Eye (tissue), 1 donor: ENCODE data around the gene CFAP61.
"Not testable (repeated sequence)": the region's sequence is repeated elsewhere in the genome, so short reads cannot be mapped to it uniquely, and the experiment has no call there.

Experiments used
- DNase-seq: peaks from one replicate; pipeline ENCODE4 v3.0.0-alpha.2; 2015

CFAP61 gene, protein sequence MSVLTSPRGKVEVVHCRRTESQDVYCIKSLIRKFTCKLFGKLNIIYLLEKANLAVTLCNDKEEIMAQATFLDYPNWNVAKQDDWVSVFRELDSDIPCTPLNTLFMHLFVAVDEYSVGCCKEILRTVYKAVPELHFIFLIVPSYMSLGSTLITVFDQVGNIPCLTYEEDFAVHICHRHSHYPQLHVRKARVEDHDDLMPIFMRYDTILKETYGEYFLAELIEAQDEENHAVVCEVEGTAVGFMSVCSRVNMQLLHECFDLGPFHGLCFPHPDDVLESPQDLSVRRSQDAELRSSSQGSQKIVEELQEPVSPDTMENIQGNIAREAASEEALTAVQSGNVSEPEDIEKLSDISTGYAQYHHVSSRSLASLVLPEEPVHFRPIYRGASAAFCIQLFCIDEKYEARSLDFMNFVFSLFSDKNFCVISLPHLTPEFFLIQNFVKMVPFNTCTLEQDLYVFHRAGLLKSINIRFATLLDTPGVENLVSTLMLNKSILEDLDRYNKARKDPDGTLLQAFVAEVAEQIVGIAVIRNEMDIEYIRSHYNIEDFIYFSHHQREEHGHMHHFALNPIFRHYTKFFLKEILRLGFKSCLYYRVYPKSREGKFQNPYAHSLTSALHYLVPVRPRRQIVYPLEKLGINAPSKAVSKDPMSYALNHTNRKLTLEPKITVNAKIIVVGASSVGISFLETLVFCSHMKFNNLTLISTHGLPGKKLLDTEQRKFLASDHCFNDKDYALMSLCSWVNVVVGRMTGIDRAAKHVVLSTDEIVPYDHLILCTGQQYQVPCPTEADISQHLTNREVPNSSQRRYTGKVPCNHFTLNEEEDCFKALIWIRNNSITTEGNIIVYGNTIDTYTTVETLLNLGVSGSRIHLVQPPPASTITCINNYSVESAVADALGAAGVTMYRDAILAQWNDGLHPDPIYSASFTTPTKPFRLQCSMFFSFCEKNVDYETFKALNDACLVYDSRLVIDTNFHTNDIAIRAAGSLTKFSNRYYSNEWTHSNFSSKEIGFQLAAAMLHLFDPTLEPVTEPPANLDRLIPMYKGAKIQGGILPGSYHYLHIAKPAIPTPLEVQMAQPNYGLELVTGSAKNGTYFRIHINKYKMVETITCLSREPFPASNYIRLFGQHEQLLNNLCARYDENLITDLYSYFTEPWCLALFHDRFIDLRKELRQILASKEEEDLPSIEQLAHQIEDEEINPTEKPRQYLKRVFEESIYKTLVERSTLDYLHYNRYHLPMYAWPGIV

DNA sequence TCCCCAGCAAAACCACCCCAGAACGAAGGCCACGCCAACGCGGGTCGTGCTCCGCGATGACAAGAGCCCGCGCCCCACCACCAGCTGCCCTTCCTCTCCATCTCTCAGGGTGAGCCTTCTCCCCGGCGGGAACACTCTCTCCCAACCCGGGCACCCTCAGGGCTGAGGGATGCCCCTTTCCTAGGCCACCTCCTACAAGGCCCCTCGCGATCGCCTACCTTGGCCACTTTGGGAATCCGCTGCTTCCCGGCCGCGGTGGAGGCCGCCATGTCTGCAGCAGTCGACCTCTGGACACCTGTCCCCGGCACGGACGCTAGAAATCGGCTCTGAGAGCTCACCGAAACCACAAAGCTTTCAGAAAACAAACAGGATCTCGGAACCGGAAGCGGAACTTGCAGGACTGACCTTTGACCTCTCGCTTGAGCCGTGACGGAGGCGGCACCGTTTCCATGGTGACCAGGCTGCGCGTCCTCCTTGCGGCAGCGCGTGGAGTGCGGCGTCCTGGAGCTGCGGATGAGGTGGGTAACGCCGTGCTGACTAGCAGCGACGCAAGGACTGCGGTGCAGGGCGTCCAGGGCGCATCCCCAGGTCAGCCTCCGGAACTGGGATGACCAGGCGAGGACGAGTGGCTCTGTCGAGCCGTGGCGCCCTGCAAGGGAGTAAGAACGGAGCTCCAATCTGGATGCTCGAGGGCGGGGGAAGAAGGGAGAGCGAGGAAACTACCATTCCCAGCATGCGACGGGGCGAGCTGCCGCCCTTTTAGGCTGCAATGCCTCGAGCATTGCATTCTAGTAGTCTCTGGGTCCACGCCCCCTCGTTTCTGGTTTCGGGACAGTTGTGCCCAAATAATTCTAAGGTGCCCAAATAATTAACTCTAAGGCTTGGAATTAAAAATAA, at the start of gene CFAP61, which contains the start of gene CRNKL1:
Gene CFAP61, plus strand, starts transcription at position 459 of the 897 bp plus-strand sequence. CDS start 4,122 bp downstream, outside the sequence.
Gene CRNKL1, minus strand, starts transcription at position 393 of the 897 bp plus-strand sequence. Its CDS starts 124 bp downstream, at position 269.
- peak; percentile 99 for DNase-seq

DNA sequence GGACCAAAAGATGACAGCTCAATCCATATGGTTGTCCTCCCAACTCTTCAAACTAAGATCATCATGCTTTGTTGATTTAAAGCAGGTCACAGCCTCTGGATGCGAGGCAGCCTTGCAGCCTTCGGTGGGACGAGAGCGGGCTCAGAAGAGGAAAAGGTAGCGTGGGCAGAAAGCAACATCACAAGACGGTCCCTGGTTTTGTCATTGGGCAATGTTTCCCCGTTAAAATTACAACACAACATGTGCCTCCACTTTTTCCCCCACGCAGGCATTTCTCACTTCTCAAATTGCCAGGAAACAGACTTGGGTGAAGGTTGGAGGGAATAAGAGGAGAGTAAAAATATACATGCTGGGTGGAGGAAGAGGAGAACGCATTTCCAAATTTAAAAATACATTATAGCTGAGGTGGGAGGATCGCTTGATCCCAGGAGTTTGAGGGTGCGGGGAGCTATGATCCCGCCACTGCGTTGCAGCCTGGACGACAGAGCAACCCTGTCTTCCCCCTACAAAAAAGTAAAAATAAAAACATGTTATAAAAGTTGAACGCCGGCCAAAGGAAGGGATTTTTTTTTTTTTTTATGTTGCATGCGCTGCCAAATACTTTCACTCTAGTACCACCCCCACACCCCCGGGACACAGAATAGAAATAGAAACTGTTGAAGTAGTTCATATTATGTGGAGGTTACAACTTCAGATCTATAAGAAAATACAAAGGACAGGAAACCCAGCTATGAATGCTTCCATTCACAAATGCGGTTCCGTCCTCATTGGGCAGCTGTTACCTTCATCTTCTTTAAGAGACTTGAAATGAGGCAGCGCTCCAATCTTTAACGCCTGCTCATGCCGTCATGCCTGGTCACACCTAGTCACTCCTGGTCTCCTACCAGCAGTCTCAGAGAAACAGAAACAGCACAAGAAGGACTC, 49.0 kb upstream of the CFAP61 start:
- DNase-seq, result peak; percentile 52

DNA sequence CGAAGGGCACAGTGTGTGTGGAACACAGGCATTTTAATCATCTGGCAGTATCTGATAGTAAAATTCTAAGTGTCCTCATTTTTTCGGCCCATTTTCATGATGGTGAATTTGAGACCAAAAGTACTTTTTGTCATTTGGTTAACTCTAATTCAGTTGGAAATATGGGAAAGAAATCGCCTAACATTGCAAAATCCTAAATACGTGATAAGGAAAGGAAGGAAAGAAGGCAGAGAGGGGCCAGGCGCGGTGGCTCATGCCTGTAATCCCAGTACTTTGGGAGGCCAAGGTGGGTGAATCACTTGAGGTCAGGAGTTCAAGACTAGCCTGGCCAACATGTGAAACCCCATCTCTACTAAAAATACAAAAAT, 48.4 kb upstream of the CFAP61 start:
- not testable (repeated sequence) for DNase-seq

DNA sequence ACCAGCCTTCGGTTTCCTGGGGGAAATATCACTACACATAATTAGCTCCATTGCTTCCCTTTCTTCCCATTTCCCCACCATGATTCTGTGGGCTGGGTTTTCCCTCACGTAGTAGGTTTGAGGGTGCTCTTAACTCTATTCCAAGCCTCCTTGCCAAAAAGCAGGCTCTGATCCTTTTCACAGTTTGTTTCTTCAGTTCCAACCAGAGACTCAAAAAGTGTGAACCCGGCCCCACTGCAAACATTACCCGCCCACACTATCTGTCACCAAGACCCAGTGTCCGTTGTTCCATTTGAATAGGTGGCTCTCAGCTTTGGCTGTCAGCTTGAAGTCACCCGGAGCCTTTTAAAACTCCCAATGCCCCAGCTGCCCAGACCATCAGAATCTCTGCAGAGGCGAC, 47.0 kb upstream of the CFAP61 start:
- DNase-seq, result no peak

DNA sequence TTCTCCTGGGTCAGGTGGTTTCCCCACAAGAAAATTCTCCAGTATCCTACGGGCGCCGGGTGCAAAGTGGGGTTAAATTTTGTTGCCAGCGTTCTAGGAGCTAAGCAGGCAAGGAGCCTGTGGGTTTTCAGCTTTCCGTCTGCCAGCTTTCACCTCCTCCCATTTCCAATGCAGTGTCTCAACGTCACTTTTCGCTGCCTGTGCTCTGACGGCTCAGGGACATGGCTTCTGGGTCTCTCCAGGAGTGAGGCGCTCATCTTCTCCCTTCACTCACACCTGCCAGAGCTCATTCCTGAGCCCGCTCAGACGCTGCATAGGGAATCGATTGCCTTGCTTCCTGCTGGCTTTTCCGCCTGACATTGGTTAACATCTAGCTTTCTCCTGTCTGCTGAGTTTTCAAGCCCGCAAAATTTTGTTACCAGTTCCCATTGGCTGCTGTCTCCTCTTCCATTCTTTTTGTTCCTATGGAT, 42.5 kb upstream of the CFAP61 start:
- peak; percentile 58 for DNase-seq

DNA sequence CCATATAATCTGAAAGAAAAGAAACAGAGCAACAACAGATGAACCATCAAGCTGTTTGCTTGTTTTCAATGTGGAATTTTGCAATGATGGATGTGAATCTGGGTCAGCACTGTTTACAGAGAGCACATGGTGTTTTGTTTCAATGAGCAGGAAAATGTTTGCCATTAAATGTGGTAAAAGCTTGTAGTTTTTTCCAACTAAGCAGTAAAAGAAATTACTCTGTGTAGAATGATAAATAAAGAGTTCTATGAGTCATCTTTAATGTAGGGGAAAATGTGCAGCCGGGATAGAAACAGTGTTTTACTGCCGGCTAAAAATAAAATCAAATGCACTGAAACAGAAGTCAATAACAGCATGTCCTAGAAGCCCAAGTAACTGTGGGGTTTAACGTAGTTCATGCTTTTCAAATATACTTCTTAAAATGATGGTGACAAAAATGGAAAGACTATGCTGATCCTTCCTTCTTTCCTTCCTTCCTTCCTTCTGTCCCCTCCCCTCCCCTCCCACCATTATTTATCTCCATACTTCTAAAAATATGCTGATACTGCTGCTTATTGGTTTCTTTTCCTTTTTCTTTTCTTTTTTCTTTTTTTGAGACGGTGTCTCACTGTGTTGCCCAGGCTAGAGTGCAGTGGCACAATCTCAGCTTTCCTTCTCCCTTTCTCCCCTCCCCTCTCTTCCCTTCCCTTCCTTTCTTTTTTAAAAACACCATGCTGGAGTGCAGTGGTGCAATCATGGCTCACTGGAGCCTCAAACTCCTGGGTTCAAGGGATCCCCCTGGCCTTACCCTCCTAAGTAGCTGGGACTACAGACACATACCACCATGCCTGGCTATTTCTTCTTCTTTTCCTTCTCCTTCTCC, 41.5 kb upstream of the CFAP61 start:
- peak; percentile 48 for DNase-seq

DNA sequence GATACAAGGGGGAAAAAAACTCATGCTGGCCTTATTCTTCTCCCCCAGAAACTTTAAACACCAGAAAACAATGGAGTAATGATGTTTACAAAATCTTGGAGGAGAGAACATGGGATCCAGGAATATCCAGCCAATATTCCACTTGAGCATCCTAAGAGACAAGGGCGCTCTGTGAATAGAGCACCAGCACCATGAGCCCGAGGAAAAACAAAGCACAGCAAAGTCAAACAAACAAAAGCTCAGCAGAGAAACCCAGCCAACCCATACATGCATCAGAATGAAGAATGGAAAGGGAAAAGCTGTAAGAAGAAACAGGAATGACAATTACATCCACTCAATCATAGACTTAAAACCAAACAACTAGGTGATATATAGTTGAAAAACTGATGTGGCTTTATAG, 39.8 kb upstream of the CFAP61 start:
- no peak for DNase-seq

DNA sequence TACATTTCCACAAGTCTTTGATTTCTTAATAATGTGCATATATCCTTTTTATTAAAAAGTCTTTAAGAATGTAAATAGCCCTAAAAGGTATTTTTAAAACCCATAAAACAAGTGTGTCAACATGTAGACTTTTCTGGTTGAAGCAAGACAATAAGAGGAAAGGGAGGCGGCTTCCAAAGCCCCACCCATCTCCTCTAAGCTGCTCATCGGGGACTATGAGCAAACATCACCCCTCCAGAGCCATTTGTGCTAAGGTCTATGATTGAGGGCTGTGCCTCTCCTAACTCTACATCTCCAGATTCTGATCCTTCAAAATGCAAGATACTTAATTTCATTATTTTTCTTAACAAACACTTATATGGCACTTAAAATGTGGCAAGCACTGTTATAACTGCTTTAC, 37.7 kb upstream of the CFAP61 start:
- DNase-seq, result no peak

DNA sequence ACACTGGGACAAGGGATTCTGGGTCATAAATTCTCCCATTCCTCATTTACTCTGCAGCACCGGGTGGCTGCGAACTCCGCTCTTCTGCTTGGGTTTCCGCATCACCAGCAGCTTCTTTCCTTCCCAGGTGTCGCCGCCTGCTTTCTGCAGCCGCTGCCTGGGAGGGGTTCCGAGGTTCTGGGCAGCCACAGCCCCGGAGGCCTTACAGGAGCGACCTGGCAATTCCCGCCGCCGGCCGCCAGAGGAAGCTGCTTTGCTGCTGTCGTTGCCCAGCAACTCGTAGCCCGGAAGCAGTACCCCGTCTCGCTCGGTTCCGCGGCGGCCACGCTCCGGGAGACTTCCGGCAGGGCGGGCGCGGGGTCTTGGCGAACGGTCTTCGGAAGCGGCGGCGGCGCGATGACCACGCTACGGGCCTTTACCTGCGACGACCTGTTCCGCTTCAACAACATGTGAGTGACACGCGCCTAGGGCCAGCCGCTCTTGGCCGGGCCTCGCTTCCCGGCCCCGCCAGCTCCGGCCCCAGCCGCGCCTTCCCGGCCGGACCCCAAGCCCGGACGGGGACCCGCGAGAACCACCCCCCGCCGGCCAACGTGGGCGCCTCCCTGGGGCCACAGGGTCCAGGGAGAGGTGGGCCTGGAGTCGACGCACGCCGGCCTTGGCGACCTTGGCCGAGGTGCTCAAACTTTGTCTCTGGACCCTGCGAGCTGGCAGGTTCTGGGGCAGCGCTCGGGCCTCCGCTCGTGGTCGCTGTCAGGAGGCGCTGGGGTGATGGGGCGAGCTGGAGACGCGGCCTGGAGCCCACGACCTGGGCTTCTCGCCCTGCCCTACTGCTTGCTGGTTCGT, 35.1 kb upstream of the CFAP61 start, which contains the start of gene NAA20:
Gene NAA20, plus strand, starts transcription at position 362 of the 843 bp plus-strand sequence. Its CDS starts 35 bp downstream, at position 397.
- DNase-seq, result peak; percentile 95

DNA sequence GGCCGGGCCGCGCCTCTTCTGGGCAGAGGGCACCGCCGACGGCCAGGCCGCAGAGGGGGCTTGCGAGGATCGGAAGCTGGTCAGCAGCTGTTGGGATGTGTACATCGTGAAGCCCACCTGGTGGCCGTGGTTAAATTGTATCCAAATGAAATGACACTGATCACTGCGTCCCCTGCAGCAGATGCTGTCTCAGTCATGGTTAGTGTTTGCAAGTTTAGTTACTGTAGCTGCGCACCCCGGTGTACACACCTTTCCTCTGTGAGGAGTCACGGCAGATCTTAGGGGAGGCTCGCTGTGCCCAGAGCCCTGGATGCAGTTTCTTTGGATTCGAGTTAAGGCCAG, 34.5 kb upstream of the CFAP61 start:
- peak; percentile 30 for DNase-seq

DNA sequence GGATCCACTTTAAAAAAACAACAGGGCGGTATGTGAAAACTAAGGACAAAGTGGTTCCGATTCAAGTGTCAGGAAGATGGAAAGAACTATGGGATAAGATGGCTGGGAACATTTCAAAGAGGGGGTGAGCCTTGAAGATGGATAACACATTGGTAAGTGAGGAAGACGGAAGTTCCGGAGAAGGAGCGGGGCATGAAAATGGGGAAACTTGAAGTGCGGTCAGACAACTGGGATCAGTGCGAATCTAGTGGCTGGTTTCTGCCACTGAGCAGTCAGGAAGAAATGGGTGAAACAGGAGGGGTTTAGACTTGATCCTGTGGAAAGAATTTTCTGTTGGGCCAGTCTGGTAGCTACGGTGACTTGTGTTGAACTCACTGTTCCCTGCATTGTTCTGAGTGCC, 34.0 kb upstream of the CFAP61 start:
- DNase-seq, result no peak

DNA sequence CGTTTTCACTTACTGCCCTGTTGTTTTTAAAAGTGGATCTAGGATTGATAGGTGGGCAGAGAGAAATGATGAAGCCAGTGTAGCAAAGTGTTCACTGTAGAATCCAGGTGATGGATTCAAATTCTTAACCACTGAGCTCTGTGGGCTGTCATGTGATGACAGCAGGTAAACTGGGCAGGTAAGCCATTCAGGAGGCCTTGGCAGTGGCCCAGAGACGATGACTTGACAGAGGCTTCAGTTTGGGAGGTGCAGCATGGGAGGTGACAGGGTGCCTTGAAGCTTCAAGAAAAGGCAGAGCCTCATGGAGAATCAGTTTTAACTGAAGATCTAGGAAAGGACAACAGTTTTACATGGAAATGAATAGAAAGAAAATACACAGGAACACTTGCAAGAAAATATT, 33.2 kb upstream of the CFAP61 start:
- no peak for DNase-seq

DNA sequence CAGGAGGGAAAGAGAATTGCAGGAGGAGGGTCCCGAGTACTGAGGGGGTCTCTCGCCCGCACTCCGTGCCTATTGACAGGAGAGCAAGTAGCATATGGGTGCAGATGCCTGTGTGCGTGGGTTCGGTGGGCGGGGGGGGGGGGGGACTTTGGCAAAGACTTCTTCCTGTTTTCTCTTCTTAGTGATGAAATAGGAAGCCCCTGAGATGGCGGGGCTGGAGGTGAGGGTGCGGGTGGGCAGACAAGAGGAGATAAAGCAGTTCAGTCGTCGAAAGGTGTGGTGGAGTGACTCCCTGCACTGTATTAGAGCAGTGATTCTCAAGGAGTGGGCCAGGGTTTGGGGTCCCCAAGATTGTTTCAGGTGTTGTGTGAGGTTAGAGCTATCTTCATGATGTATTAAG, 31.4 kb upstream of the CFAP61 start:
- no peak for DNase-seq

DNA sequence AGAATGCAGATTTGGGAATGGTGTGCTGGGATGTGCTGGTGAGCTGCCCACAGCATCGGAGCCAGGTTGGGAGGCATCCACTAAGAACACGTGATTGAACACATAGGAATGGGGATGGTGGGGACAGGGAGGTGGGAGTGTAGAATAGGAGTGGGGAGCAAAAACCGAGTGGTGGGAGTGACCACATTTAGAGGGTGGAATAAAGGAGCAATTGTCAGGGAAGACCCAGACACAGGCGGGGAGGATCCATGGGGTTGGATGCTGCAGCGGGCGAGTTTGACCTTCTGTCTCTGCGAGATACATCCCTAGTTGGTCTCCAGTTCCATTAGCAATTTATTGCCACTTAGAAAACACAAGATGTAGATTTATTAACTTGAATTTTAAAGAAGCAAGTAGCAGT, 30.5 kb upstream of the CFAP61 start:
- DNase-seq, result no peak

DNA sequence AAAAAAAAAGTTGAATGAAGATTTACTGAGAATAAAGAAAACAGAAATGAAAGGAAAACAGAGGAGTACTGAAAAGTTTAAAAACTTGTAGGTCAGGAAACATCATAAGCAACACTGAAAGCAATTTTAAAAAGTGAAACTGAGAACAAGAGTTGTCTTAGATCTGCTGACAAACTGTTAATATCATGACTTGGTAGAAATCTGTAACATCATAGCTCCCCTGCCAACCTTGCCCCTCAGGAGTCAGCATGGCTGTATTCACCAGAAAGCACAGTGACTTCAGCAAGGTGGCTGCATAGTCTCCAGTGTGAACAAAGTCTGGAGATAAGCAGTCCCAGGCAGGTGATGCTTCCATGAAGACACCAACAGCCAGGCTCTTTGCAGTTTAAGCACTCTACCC, 29.8 kb upstream of the CFAP61 start:
- no peak for DNase-seq

DNA sequence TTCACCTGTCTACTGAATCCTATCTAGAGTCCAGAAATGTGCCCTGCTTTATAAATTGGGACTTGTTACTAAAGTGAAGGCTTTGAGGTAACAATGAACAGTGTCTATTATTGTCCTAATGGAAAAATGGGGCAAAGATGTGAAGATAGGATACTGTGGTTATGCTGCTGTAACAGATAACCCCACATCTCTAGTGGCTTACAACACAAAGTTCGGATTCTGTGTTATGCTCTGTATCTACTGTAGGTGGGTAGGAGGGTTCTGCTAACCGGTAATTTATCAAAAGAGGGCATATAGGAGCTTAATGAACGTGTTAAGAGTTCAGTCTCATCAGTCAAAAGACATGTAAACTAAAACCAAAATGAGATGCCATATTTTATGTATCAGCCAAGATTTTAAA, 28.9 kb upstream of the CFAP61 start:
- no peak for DNase-seq

DNA sequence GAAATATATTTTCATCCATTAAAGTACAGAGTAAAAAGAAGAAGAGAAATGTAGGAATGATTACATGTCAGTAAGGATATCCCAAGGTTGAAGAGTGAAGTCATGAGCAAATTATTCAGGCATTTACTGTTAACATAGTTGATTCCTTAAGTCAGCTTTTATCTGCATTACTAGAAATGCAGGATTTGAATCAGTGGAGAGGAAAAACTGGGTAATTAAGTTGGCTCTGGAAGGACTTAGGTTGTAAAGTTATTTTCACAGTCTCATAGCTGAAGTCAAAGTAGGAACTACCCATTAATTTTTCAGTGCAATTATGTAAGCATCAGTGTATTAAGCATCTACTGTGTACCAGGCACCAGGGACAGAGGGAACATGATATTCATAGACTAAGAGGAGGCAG, 27.4 kb upstream of the CFAP61 start:
- no peak for DNase-seq

DNA sequence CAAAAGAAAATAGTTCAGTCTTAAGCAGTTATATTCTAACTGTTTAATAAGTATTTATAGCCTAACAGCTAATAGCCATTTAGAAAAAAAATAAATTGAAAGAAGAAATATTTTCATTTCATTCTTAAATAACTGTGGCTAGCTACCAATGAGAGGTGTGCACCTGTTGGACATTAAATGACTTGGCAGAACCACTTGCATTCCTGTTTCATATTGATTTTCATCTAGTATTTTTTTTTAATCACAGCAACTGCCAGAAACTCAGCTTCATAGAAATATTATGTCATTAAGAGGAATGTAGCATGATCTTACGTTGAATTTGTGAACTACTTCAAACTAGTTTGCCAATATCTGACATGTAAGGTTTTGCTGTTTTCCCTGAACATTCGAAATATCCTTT, 25.0 kb upstream of the CFAP61 start:
- no peak for DNase-seq

DNA sequence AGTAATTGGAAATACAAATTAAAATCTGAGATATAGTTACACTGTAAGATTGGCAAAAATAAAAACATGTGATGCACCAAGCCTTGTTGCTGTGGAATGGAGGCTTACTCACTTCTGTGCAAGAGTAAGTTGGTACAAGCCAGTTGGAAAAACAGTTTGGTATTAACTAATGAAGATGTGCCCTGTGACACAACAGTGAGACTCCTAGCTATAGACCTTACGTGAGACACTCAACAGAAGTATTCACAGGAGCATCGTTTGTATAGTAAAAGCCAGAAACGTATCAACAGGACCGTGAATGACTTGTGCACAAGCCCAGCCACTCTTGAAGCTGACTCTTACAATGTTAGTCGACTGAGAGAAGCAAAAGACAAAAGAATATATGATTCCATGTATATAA, 20.5 kb upstream of the CFAP61 start:
- DNase-seq, result no peak
